ENCODE data around the gene HFE.

DNA sequence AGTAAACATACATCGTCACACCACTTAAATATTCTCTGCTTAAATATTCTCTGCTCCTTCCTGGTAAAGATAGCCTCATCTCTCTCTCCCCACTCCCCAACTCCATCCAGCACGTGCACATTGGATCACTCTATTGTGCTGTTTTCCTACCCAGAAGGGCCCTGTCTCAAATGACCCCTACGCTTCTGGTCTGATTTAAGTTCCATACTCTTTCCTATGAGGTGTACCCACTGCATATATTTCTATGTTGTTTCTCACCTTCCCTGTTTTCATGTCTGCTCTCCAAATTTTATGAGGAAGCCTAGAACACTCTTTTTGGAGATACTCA, 53.7 kb downstream of the HFE start:
- TF ChIP-seq, protein P1, sequence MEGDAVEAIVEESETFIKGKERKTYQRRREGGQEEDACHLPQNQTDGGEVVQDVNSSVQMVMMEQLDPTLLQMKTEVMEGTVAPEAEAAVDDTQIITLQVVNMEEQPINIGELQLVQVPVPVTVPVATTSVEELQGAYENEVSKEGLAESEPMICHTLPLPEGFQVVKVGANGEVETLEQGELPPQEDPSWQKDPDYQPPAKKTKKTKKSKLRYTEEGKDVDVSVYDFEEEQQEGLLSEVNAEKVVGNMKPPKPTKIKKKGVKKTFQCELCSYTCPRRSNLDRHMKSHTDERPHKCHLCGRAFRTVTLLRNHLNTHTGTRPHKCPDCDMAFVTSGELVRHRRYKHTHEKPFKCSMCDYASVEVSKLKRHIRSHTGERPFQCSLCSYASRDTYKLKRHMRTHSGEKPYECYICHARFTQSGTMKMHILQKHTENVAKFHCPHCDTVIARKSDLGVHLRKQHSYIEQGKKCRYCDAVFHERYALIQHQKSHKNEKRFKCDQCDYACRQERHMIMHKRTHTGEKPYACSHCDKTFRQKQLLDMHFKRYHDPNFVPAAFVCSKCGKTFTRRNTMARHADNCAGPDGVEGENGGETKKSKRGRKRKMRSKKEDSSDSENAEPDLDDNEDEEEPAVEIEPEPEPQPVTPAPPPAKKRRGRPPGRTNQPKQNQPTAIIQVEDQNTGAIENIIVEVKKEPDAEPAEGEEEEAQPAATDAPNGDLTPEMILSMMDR (conservative IDR thresholded peaks at IDR 0.05; ENCODE audit: low read length) = no peak
- TF ChIP-seq EZH2phosphoT487 (IDR thresholded peaks at IDR 0.05; ENCODE audit: borderline replicate concordance, low read depth, low read length) = no peak

Measured in OCI-LY7 (cell line).